ENCODE data around the gene COPA. TPM values are rescaled to one million over a fixed set of nuclear protein-coding genes. Genes with fewer than 3 reads are reported as not detected.

Gene COPA
- polyA plus RNA-seq, 4 donors, result 140 to 179 (median 159) TPM

DNA sequence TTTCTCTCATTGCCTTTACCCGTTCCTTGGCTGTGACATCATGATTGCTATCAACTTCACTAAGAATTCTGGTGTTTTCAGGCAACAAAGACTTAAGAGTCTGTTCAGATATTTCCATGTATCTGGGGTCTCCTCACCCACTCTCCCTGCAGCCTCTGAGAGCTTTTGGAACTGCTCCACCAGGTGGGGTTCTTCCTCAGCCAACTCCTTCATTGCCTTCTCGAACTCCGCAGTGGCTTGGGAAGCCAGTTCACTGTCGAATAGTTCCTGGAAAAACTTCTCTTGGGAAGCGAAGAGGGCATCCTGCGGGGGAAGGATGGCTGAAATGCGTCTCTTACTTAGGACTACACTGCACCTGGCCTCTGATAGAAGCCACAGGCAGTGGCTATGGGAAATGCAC, 60.2 kb downstream of the COPA start:
- DNase-seq (ENCODE audit: low read depth in 4 of 4, low spot score in 2 of 4), result no peak

DNA sequence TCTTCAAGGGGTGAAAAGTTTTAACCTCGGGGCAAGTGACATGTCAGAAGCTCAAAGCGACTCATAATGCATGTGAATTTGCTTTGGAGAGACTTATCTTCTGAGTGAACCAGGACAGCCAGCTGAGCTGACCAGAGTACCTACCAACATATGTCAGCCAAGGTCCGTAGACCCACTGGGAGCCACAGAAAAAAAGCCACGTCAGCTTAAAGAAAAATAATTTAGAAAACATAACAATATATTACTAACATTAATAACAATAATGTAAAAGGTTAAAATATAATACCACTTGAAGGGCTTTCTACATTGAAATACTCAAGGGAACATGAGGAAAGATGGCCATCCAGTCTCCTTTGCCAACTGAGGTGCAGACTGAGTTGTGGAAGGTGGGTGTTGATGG, 65.1 kb downstream of the COPA start:
- DNase-seq (ENCODE audit: low read depth in 4 of 4, low spot score in 2 of 4), result no peak

DNA sequence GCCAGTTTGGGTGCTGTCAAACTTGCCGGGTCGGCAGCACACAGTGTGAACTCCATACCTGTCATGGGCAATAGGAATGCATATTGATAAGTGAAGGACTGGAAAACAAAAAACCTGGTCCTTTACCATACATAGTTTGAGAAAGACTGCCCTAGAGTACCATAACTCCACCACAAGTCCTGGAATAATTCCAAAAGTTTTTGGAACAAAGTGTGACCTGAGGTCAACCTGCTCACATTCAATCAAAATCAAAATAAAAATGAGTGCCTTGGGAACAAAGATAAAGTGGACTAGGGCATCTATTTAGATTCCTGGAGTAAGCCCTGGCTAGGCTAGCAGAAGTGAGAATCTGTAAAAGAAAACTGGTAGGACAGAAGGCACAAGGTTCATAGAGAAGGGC, 65.7 kb downstream of the COPA start:
- DNase-seq (ENCODE audit: low read depth in 4 of 4, low spot score in 2 of 4), result no peak

DNA sequence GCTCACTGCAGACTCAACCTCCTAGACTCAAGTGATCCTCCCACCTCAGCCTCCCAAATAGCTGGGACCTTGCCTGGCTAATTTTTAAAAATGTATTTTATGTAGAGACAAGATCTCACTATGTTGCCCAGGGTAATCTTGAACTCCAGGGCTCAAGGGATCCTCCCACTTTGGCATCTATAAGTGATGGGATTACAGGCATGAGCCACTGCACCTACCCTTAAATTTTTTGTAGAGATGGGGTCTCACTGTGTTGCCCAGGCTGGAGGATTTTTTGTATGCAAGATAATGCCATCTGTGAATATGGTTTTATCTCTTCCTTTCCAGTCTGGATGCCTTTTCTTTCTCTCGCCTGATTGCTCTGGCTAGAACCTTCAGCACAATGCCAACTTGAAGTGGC, 72.0 kb downstream of the COPA start:
- DNase-seq (ENCODE audit: low read depth in 4 of 4, low spot score in 2 of 4), result no peak

DNA sequence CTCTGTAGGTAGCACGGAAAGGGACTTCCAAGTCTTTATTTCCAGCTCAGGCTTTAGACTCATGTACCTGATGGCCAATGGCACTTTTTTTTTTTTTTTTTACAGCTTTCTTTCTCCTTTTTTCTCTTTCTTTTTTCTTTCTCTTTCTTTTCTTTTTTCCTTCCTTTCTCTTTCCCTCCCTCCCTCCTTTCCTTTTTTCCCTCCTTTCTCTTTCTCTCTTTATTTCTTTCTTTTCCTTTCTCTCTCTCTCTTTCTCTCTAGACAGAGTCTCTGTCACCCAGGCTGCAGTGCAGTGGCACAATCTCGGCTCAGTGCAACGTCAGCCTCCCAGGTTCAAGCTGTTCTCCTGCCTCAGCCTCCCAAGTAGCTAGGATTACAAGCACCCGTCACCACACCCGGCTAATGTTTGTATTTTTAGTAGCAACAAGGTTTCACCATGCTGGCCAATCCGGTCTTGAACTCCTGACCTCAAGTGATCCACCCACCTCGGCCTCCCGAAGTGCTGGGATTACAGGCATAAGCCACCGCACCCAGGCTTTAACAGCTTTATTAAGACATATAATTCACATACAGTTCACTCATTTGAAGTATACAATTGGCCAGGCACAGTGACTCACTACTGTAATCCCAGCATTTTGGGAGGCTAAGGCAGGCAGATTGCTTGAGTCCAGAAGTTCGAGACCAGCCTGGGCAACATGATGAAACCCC, 75.6 kb downstream of the COPA start:
- DNase-seq (ENCODE audit: low read depth in 4 of 4, low spot score in 2 of 4), result no peak

DNA sequence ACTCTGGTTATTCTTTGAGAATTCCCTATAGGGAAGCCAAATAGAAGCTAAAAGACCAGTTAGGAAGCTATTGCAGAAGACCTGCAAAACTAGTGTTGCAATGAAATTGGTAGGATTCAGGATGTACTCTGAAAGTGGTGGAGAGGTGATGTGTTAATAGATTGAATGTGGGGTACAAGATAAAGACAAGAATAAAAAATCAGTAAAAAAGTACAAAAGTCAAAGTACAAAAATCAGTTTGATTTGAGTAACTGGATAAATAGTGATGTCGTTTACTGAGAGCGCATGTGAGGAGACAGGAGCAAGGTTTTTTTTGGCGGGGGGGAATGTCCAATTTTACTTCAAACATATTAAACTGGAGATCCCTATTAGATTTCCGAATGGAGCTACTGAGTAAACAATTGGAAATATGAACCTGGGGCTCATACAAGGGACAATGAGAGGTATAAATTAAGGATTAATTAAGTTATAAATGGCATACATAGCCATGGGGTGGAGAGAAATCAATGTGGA, 78.2 kb downstream of the COPA start:
- DNase-seq (ENCODE audit: low read depth in 4 of 4, low spot score in 2 of 4), result no peak

DNA sequence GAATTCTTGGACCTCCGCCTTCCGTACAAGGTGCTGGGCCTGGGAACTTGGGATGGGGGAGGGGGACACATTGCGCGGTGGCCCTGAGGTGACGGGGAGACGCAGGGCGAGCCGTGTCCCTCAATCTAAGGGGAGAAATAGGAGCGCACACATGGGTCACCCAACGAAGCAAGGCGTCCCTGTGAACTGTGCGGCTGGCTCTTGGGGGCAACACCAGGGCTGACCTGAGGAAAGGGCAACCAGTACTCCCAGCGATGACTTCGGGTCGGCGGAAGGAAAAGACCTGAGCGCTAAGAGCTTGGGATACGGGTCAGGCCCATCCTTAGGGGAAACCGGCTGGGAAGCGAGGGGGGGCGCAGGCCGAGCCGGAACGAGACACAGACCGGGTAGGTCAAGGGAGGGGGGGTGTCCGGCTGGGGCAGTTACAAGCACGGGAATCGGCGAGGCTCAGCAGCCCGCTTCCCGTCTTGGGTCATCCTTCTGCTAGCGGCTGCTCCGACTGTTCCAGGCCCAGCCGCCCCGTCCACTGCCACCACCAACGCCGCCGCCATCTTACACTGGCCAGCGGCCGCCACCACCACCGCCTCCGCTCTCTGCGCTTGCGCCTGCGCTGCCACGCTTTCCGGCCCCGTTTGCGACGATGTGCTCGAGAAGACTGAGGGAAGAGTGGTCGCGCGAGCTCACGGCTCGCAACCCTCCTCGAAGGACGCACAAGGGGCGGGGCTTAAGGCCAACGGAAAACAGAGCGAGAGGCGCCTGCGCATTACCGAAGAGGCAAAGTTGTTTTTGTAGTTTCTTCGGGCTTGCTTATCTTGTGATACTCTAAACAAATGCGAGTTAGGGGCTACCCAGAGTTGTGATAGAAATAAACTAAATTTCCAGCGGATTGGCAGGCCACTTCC, 80.9 kb downstream of the COPA start, which contains the start of gene DCAF8:
DCAF8 (minus strand) TSS at position 657 of the 902 bp plus-strand sequence. CDS start 18,541 bp downstream, outside the sequence.
- DNase-seq (ENCODE audit: low read depth in 4 of 4, low spot score in 2 of 4), result peak; percentile 90 to 98 (median 94)

DNA sequence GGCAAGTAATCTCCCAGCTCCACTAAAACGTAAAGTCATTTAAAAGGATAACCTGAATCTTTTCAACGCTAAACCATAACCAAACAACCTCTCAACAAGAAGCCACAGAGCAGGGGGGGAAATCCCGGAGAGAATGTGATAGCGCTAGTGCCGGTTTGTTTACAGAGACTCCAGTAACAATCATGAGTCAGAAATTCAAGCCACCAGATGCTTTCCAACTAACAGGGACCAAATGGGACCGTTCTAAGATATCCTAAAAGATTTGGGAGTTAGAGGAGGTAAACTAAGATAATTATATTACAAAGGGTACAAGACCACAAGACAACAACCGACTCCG, 81.5 kb downstream of the COPA start:
- DNase-seq (ENCODE audit: low read depth in 4 of 4, low spot score in 2 of 4), result peak; percentile 46 to 74 (median 60)

DNA sequence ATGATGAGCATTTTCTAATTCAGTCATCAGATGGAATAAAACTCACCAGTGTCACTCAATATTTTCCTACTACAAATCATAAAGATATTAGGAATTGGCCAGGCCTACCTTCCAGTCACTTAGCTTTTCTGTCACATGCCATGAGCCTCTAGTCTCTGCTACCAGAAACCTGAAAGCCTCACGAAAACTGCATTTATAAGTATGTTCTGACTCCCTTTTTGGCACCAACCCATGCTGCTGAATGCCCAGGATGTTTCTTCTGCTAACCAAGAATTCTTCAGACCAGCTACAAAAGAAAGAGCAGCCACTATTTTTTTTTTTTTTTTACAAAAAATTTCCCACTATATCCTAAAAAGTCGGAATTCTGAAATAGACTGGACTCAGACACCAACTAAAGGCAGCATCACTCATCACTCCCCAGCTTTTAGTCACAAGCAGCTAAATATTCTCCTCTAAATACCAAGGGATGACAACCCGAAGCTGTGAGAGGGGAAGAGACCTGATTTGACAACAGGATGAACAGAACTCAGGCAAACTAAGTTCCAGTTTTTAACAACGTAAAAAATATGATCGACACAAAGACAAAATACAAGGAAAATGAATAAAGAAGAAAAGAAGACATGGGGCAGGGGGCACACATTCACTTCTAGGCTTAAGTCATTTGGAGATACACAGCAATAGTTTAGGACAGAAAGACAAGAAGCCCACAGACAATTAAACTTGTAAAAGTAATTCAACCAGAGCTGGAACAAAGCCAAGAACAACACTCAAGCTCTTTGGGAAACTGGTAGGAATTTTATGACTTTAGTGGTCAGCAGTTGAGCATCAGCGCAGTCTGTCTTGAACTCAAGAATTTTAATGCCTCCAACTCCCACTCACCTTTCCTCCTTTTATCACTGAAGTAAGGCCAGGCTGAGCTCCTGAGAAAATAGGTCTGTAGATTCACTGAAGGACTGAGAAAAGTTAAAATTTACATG, 82.4 kb downstream of the COPA start:
- DNase-seq (ENCODE audit: low read depth in 4 of 4, low spot score in 2 of 4), result peak; percentile 85 to 93 (median 88)

DNA sequence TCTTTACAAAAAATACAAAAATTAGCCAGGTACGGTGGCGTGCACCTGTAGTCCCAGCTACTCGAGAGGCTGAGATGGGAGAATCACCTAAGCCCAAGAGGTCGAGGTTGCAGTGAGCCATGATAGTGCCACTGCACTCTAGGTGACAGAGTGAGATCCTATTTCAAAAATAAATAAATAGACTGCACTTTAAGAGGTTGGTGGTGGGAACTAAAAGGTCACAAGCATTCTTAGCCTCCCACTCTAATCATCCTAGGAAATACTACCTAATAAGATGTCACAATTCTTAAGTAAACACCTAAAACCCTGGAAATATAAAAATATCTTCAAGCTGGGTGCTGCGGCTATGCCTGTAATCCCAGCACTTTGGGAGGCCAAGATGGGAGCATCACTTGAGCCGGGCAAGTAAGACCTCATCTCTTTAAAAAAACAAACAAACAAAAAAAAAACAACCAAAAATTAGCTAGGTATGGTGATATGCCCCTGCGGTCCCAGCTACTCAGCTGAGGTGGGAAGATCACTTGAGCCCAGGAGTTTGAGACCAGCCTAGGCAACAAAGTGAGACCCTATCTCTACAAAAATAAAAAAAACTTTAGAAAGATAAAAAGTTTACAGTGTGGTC, 84.8 kb downstream of the COPA start:
- no peak for DNase-seq (ENCODE audit: low read depth in 4 of 4, low spot score in 2 of 4)

DNA sequence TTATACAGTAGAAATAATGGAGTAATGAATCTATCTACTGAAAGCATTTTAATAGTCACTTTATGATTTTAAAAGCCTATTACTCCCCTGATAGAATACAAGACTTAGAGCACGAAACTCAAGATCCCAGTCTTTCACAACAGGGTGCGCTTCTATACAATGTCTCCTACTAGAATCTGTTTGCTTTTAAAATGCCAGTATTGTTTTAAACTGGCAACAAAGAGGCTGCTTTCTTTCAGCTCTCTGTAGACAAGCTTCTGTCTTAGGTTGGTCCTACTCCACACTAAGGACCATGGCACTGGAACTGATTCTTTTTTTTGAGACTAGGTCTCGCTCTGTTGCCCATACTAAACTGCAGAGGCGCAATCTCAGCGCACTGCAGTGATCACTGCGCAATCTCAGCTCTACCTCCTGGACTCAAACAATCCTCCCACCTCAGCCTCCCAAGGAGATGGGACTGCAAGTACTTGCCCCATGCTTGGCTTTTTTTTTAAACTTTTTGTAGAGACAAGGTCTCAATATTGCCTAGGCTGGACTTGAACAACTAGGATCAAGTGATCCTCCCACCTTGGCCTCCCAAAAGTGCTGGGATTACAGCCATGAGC, 85.5 kb downstream of the COPA start:
- no peak for DNase-seq (ENCODE audit: low read depth in 4 of 4, low spot score in 2 of 4)

DNA sequence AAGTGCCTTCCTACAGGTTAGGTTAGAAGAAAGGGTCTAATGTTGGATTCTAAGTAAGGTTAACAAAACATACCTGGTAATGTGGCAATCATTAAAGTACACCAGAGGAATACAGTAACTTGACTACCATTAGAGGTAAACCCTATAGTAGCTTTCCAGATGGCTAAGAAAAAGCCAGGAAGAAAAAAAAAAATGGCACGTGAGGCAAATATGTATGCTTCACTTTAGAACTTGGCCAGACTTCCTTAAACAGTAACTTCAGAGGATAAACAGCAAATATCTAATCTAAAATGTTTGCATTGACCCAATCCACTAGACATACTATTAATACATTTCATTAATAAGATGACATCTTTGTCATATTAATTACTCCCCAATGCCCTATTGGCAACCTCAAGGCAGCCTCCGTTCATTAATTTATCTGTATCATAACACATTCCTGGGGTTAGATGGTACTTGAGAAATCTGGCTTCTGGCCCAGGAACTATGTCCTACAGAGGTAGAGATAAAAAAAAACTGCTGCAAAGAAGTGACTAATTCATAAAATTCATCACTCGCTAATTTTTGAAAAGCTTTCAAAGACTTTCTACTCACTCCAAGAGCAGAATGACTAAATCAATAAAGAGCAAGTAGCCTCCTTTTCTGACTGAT, 86.5 kb downstream of the COPA start:
- no peak for DNase-seq (ENCODE audit: low read depth in 4 of 4, low spot score in 2 of 4)

DNA sequence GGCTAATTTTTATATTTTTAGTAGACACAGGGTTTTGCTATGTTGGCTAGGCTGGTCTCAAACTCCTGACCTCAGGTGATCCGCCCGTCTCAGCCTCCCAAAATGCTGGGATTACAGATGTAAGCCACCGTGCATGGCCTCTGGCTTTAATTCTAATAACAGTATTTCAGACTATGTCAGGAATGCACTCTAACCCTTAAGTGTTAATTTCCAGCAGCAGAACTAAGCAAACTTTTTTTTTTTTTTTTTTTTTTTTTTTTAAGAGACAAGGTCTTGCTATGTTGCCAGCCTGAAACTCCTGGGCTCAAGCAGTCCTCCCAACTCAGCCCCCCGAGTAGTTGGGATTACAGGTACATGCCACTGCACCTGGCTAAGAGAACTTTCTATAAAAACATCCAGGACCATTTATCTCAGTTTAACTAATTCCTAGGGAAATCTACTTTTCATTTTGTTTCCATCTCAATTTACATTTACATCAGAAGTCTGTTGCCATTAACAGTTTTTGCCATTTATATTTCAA, 87.2 kb downstream of the COPA start:
- no peak for DNase-seq (ENCODE audit: low read depth in 4 of 4, low spot score in 2 of 4)

DNA sequence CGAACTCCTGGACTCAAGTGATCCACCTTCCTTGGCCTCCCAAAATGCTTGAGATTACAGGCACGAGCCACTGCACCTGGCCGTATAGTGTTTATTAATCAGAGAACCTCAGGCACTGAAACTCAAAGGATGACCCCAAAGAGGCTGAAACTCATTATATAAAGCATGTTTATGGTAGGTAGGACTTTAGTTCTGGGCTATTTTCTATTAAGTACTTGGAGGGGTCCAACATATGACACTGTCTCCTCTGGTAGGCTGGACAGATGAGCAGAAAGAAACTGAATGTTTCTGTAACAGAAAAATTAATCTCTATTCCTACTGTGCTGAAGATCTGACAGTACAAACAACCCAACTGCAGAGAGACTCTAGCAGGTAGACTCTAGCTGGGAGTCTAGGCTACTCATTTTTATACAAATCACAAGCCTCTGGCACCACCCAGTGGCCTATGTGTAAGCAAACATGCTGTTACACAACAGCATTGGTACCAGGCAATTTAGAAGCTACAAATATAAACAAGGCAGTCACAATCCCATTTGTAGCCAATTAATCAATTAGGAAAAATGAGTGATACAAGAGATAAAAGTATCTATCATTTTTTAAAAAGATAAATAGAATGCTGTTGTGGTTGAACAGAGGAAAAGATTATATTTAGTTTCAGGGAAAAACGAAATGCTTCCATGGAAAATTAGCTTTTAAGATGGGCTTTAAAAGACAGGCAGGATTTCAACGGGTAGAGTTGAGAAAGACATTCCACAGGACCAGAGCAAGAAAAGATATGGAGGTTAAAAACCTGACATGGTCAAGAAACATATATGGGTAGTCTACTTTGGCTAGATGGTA, 91.1 kb downstream of the COPA start:
- DNase-seq (ENCODE audit: low read depth in 4 of 4, low spot score in 2 of 4), result peak in 2 of 4 donors; percentile 40 to 69

DNA sequence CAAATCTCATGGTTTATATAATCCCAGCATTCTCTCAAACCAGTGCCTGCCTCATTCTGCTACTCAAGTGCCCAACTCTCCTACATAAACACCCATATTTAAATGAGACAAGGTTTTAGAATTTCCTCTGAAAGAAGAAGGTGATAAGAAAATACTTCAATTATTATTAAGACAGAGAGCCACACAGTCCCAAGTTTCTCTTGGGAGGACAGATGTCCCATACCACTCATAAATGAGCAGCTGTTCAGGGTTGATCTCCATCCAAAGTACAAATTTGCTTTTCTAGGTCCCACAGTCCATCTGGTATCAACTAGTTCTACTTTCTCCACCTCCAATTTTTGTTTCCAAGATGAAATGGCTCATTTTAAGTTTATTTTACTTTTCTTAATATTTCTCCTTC, 92.0 kb downstream of the COPA start:
- DNase-seq (ENCODE audit: low read depth in 4 of 4, low spot score in 2 of 4), result no peak

DNA sequence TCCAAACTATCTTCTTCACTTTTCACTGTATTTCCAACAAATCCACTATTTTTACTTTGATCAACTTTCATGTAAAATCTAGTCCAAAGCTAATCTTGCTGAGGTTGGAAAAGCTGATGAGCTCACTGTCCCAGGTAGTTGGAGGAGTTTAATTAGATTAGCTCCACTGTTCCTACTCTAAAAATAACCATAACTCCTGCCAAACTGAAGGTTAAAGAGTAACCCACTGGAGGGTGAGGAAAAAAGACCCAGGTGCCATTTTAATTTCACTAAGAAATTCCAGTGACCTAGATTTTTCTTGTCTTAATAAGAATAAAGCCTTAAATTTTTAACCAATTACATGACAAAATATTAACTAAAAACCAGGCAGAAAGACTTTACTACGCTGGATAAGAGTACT, 96.0 kb downstream of the COPA start:
- no peak for DNase-seq (ENCODE audit: low read depth in 4 of 4, low spot score in 2 of 4)

DNA sequence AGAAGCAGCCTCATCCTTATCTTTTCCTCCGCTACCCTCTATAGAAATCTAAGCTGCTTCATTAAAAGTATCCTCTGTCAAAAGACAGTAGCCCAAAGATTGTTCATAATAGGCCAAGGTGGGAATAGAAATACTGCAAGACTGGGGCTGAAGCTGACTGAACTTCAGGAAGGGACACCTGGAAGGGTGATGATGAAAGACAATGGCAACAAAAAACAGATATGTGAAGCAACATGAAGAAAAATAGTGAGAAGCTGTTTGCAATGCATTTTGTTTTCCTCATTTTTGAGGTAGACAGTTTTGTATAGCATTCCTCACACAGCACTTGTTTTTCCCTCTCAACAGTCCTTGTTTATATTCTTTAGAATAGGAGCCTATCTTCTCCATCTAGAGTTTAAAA, 97.6 kb downstream of the COPA start:
- DNase-seq (ENCODE audit: low read depth in 4 of 4, low spot score in 2 of 4), result no peak

DNA sequence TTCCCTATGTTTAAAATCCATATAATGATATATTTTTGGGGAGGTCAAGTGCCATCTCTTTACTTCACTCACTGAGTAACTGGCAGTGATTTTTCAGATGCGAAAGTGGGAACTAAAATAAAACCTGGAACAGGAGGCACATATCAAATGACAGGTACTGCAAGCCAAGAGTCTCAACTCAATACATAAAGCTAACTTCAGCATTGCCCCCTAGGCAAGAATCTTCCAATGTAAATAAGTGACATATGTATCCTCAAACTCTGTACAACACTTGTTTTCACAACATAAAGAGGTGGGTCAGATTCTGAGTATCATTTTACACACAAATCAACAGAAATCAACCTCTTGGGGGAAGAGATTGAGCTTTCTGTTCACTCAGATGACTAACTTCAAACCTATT, 98.8 kb downstream of the COPA start:
- no peak for DNase-seq (ENCODE audit: low read depth in 4 of 4, low spot score in 2 of 4)
